Neural cell (in vitro differentiated cells): ENCODE data around the gene FBXL15.

ENCODE experiments used
- EP300 ChIP-seq: fragments of 450-650 bp; conservative IDR thresholded peaks from 2 replicates; pipeline ENCODE4 v1.6.1; 2014; ENCODE audit warnings: antibody characterized with exemption, mild to moderate bottlenecking, moderate library complexity; ENCODE audit not compliant: poor library complexity, severe bottlenecking
- EZH2 ChIP-seq: fragments of 200-600, 300-800 bp; shearing (Covaris generic), sonication (generic); IDR thresholded peaks from 2 replicates; pipeline ENCODE4 v1.6.1; 2014; ENCODE audit warnings: antibody characterized with exemption, low read length, borderline replicate concordance, mild to moderate bottlenecking; ENCODE audit not compliant: insufficient read depth, poor library complexity, severe bottlenecking
- POLR2AphosphoS5 ChIP-seq: IDR thresholded peaks from 2 replicates; pipeline ENCODE4 v1.6.1; 2012
- TF ChIP-seq, protein P1 (sequence below): fragments of 450-650 bp; IDR thresholded peaks from 2 replicates; pipeline ENCODE4 v1.5.1; 2014; ENCODE audit warnings: antibody characterized with exemption, mild to moderate bottlenecking, moderate library complexity; ENCODE audit not compliant: poor library complexity, severe bottlenecking

DNA sequence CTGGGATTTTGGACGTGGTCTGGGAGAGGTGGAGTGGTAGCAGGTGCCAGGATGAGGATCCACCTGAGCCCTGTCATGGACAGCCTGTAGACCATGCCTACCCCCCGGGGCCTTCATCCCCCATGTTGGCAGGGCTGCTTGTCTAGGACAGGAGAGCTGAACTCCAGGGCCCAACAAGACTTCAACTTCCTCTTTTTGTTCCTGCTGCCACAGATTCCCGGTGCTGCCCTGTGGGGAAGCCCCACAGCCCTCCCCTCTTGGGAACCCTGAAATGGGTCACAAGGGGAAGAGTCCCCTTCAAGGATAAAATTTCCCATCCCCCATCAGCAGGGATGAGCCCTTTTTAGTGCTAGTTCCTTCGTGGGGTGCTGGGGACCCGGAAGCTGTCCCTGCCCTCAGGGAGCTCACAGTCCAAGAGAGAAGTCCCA, 13.0 kb downstream of the FBXL15 start:
- TF ChIP-seq, protein P1, sequence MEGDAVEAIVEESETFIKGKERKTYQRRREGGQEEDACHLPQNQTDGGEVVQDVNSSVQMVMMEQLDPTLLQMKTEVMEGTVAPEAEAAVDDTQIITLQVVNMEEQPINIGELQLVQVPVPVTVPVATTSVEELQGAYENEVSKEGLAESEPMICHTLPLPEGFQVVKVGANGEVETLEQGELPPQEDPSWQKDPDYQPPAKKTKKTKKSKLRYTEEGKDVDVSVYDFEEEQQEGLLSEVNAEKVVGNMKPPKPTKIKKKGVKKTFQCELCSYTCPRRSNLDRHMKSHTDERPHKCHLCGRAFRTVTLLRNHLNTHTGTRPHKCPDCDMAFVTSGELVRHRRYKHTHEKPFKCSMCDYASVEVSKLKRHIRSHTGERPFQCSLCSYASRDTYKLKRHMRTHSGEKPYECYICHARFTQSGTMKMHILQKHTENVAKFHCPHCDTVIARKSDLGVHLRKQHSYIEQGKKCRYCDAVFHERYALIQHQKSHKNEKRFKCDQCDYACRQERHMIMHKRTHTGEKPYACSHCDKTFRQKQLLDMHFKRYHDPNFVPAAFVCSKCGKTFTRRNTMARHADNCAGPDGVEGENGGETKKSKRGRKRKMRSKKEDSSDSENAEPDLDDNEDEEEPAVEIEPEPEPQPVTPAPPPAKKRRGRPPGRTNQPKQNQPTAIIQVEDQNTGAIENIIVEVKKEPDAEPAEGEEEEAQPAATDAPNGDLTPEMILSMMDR: no peak
- TF ChIP-seq EZH2: no peak
- no peak for TF ChIP-seq POLR2AphosphoS5
- no peak for TF ChIP-seq EP300
